Thoracic aorta (tissue), 2 donors: ENCODE data around the gene PDE10A. TPM values are rescaled to one million over a fixed set of nuclear protein-coding genes. Genes with fewer than 3 reads are reported as not detected.

Source experiments
- ATAC-seq: fragments of 150-250 bp; one replicate; pipeline ENCODE4 v1.8.0; 2017; ENCODE audit warnings: low read depth; ENCODE audit not compliant: insufficient number of reproducible peaks, low FRiP score
- DNase-seq: peaks from one replicate; pipeline ENCODE4 v3.0.0-alpha.2; 2020; ENCODE audit warnings: low spot score
- H3K27ac ChIP-seq, 2 donors: fragments of 200-600 bp; sonication (generic); 1 replicate in 1 of 2; 2 replicates in 1 of 2; pipeline ENCODE4 v1.5.1; 2016; ENCODE audit warnings: mild to moderate bottlenecking in 2 of 2, moderate library complexity in 2 of 2
- H3K27me3 ChIP-seq: fragments of 200-600 bp; sonication (generic); replicated peaks from 2 replicates; pipeline ENCODE4 v1.6.0; 2016; ENCODE audit warnings: mild to moderate bottlenecking; ENCODE audit not compliant: insufficient read depth
- H3K36me3 ChIP-seq: fragments of 200-600 bp; sonication (generic); one replicate; pipeline ENCODE4 v1.5.1; 2016
- H3K4me1 ChIP-seq, 2 donors: fragments of 200-600 bp; sonication (generic); 1 replicate in 1 of 2; 2 replicates in 1 of 2; pipeline versions ENCODE4 v1.5.1 to v1.6.0; 2016; ENCODE audit warnings: low read depth in 2 of 2, mild to moderate bottlenecking in 1 of 2; ENCODE audit not compliant: control insufficient read depth in 1 of 2
- H3K4me3 ChIP-seq: fragments of 200-600 bp; sonication (generic); 2 replicates; pipeline ENCODE4 v1.5.1; 2016; ENCODE audit warnings: mild to moderate bottlenecking
- H3K9me3 ChIP-seq: fragments of 200-600 bp; sonication (generic); 2 replicates; pipeline ENCODE4 v1.5.1; 2016
- total RNA-seq, 2 donors: library from RNA; depleted of rRNA; stranded (reverse); fragments of >200 nt; gene quantifications; one replicate each; pipeline versions ENCODE4 v1.1.0 to v1.2.3, GENCODE V29; 2016
- TF ChIP-seq, protein P1 (sequence below): fragments of 200-600 bp; sonication (generic); IDR thresholded peaks from one replicate; pipeline ENCODE4 v1.5.1; 2019; ENCODE audit warnings: antibody characterized with exemption

Gene PDE10A
- total RNA-seq, 2 donors from 2014 or later, result 7.0 to 20.8 TPM

DNA sequence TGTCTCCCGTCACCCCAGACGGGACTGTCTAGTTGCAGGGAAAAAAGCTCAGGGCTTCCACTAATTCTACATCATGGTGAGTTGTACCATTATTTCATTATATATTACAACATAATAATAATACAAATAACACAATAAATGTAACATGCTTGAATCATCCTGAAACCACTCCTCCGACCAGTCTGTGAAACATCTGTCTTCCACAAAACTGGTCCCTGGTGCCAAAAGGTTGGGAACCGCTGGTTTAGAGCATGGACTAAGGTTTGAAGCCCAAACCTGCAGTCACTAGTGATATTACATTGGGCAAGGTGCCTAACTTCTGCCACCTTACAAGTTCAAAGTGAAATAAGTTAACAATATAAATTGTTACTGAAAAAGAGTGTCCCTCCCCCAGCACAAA is 175.7 kb downstream of the PDE10A start:
- H3K27ac ChIP-seq, result no peak overlapping the region
- no peaks in the 10 kb centered on the region for H3K36me3 ChIP-seq
- TF ChIP-seq, protein P1, sequence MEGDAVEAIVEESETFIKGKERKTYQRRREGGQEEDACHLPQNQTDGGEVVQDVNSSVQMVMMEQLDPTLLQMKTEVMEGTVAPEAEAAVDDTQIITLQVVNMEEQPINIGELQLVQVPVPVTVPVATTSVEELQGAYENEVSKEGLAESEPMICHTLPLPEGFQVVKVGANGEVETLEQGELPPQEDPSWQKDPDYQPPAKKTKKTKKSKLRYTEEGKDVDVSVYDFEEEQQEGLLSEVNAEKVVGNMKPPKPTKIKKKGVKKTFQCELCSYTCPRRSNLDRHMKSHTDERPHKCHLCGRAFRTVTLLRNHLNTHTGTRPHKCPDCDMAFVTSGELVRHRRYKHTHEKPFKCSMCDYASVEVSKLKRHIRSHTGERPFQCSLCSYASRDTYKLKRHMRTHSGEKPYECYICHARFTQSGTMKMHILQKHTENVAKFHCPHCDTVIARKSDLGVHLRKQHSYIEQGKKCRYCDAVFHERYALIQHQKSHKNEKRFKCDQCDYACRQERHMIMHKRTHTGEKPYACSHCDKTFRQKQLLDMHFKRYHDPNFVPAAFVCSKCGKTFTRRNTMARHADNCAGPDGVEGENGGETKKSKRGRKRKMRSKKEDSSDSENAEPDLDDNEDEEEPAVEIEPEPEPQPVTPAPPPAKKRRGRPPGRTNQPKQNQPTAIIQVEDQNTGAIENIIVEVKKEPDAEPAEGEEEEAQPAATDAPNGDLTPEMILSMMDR, result no peak
- H3K27me3 ChIP-seq, result no peaks in the 10 kb centered on the region
- H3K4me1 ChIP-seq, result no peaks in the 10 kb centered on the region
- no peak overlapping the region for H3K4me3 ChIP-seq
- ATAC-seq (no peak), DNase-seq (no peak)
- H3K9me3 ChIP-seq, result no peaks in the 10 kb centered on the region

DNA sequence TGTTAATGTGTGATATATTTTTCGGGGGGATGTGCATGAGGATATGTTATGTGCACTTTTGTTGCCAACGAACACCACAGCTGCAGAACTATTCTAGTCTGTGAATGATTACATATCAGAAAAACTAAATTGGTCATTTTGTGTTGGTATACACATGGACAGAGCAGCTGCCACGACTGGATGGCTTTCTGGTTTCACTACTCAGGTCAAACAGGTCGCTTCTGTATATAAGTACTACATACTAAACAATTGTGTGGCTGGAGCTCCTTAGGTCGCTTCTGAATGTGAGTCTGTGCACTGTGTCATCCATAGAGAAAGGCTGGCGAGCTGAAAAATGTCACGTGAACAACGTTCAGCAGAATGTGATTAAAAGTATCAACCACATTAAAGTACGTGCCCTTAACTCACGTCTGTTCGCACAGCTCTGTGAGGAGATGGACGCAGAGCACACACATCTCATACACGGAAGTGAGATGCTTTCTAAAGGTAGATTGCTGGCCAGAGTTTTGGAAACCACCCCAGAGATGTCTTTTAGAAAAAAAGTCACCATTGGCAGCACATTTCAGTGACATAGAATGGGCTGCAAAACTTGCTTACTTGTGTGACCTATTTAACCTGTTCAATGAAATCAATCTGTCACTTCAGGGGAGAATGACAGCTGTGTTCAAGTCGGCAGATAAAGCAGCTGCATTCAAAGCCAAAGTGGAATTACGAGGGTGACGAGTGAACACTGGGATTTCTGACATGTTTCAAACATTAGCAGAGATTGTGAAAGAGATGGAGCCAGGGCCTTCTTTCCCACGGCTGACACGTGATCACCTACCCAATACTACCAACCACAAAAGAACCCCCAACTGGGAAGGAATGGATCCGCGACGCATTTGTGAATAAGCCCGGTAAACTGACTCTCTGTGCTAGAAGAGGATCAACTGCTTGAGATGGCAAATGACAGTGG is 176.6 kb downstream of the PDE10A start:
- Histone ChIP-seq H3K4me3 (no peak overlapping the region), H3K36me3 (no peaks in the 10 kb centered on the region), H3K27ac (no peak overlapping the region), H3K27me3 (no peaks in the 10 kb centered on the region), H3K9me3 (no peaks in the 10 kb centered on the region), H3K4me1 (no peaks in the 10 kb centered on the region)
- TF ChIP-seq, protein P1, result no peak
- ATAC-seq (no peak), DNase-seq (no peak)

DNA sequence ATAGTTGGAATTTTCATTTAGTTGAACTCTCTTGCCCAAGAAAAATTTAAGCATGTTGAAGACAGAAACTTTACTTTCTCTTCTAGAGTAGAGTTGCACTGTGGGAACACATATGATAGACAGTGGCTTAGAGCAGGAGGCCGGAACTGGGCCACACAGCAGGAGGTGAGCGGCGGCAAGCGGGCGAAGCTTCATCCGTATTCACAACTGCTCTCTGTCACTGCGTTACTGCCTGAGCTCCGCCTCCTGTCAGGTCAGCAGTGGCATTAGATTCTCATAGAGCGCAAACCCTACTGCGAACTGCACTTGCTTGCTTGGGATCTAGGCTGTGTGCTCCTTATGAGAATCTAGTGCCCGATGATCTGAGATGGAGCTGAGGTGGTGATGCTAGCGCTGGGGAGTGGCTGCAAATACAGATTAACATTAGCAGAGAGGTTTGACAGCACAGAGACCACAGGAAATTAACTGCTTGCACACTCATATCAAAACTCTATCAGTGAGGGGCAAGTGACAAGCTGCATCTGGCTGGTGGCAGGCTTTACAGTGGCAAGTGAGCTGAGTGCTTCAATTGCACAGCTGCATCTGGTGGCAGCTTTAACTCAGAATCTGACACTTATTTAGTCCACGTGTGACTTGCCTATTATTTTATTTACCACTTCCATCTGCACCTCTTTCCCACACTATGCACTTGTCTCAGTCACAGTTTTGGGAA is 178.7 kb downstream of the PDE10A start:
- Histone ChIP-seq H3K27me3 (no peaks in the 10 kb centered on the region), H3K4me3 (no peak overlapping the region), H3K36me3 (no peaks in the 10 kb centered on the region), H3K4me1 (no peaks in the 10 kb centered on the region), H3K27ac (no peak overlapping the region), H3K9me3 (no peaks in the 10 kb centered on the region)
- no peak for ATAC-seq
- no peak for DNase-seq
- TF ChIP-seq, protein P1, result no peak

DNA sequence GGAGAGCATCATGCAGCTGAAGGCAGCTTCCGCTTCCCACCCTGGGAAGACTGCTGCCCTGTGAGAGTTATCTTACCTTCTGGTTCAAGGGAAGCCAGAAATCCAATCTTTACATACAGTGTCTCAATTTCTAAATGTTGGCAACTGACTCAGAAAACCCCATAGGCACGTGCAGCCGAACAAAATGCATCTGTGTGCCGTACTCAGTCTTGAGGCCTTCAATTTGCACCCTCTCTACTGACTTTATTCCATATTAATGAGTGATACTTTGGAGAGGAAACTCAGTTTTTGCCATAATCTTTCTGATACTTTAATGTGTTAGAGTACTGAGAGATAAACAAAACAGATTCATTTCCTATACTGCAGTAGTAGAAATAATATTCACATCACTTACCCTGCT is 181.1 kb downstream of the PDE10A start:
- no peaks in the 10 kb centered on the region for H3K9me3 ChIP-seq
- TF ChIP-seq, protein P1, result no peak
- ATAC-seq (no peak), DNase-seq (no peak)
- H3K4me3 ChIP-seq, result no peak overlapping the region
- no peaks in the 10 kb centered on the region for H3K4me1 ChIP-seq
- no peaks in the 10 kb centered on the region for H3K27me3 ChIP-seq
- H3K36me3 ChIP-seq, result no peaks in the 10 kb centered on the region
- H3K27ac ChIP-seq, result no peak overlapping the region

DNA sequence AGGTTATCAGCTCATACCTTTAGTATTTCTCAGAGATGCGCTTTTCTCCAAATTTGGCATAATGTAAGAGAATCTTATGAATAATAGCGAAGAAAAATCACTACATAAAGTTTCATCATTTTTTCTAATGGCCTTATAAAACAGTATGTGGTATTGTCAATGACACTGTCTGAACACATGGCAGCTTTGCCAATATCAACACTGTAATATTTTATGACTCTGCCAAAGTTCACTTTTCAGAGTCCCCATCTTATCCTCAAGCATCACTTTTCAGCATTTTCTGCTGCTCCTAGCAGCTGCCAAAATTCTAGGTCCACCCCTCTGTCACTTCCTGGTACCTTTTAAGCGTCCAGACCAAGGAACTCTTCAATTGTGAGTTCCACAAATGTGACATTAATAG is 182.1 kb downstream of the PDE10A start:
- no peaks in the 10 kb centered on the region for H3K9me3 ChIP-seq
- TF ChIP-seq, protein P1, result no peak
- ATAC-seq (no peak), DNase-seq (no peak)
- H3K4me3 ChIP-seq, result no peak overlapping the region
- no peaks in the 10 kb centered on the region for H3K27me3 ChIP-seq
- no peak overlapping the region for H3K27ac ChIP-seq
- H3K36me3 ChIP-seq, result no peaks in the 10 kb centered on the region
- H3K4me1 ChIP-seq, result no peaks in the 10 kb centered on the region
